PC-3 (cell line): ENCODE results near the gene PRKCE. TPM values are rescaled to one million over a fixed set of nuclear protein-coding genes. Genes with fewer than 3 reads are reported as not detected.

Experiments
- ATAC-seq: fragments of 200-7000 bp; cut with Tn5 transposase; 2 replicates; pipeline ENCODE4 v1.9.1; 2020; ENCODE audit warnings: mild to moderate bottlenecking, moderate library complexity
- BruUV-seq: library from RNA; stranded (reverse); fragments of 400-500 nt; replicated peaks from 2 replicates; lab custom pipeline; 2021; lab: Mats Ljungman, UMichigan
- CTCF ChIA-PET: fragments of 300-600 bp; sonication (Branson Sonifier 250); formaldehyde crosslinking; loops from one replicate; lab custom pipeline; 2022; ENCODE audit warnings: antibody characterized with exemption; lab: Charles Lee
- POLR2A ChIA-PET: fragments of 300-600 bp; sonication (Branson Sonifier 250); formaldehyde crosslinking; loops from one replicate; lab custom pipeline; 2022; ENCODE audit warnings: antibody characterized with exemption; ENCODE audit not compliant: unreplicated experiment; lab: Charles Lee
- DNase-seq: peaks from one replicate; pipeline ENCODE4 v3.0.0-alpha.2; 2015
- H2AFZ ChIP-seq: fragments of 300-600 bp; sonication (generic); 2 replicates; pipeline ENCODE4 v1.6.0; 2016; ENCODE audit warnings: antibody characterized with exemption, low read length
- H3F3A ChIP-seq: fragments of 300-600 bp; sonication (generic); one replicate; pipeline ENCODE4 v1.6.0; 2017; ENCODE audit warnings: antibody characterized with exemption, low read length, control low read depth, mild to moderate bottlenecking; ENCODE audit not compliant: unreplicated experiment
- H3K27ac ChIP-seq: fragments of 300-600 bp; sonication (generic); 2 replicates; pipeline ENCODE4 v1.5.1; 2016; ENCODE audit warnings: mild to moderate bottlenecking, low read length
- H3K27me3 ChIP-seq: fragments of 300-600 bp; sonication (generic); 2 replicates; pipeline ENCODE4 v1.6.1; 2016; ENCODE audit warnings: low read length, mixed read lengths
- H3K36me3 ChIP-seq: fragments of 300-600 bp; sonication (generic); 2 replicates; pipeline ENCODE4 v1.6.1; 2016; ENCODE audit warnings: low read depth, mixed run types, low read length, mixed read lengths
- H3K4me1 ChIP-seq: fragments of 300-600 bp; sonication (generic); 2 replicates; pipeline ENCODE4 v1.5.1; 2016; ENCODE audit warnings: low read length; ENCODE audit not compliant: insufficient read depth
- H3K4me2 ChIP-seq: fragments of 300-600 bp; sonication (generic); 2 replicates; pipeline ENCODE4 v1.6.0; 2016; ENCODE audit warnings: low read length
- H3K4me3 ChIP-seq: fragments of 300-600 bp; sonication (generic); 2 replicates; pipeline ENCODE4 v1.5.1; 2016; ENCODE audit warnings: mild to moderate bottlenecking, low read length, mixed read lengths
- H3K79me2 ChIP-seq: fragments of 300-600 bp; sonication (generic); 2 replicates; pipeline ENCODE4 v1.6.1; 2017; ENCODE audit warnings: low read length, mixed read lengths
- H3K9ac ChIP-seq: fragments of 300-600 bp; sonication (generic); 2 replicates; pipeline ENCODE4 v1.6.0; 2016; ENCODE audit warnings: mild to moderate bottlenecking, low read length
- H3K9me2 ChIP-seq: fragments of 300-600 bp; sonication (generic); replicated peaks from 2 replicates; pipeline ENCODE4 v1.6.1; 2016; ENCODE audit warnings: mixed run types, low read length, mixed read lengths
- H3K9me3 ChIP-seq: fragments of 300-600 bp; sonication (generic); 2 replicates; pipeline ENCODE4 v1.6.1; 2016; ENCODE audit warnings: low read length, mixed read lengths
- H4K20me1 ChIP-seq: fragments of 300-600 bp; sonication (generic); 2 replicates; pipeline ENCODE4 v1.6.1; 2016; ENCODE audit warnings: low read length, mixed read lengths
- EZH2 ChIP-seq: fragments of 300-600 bp; sonication (generic); IDR thresholded peaks from one replicate; pipeline ENCODE4 v1.6.1; 2017; ENCODE audit warnings: antibody characterized with exemption, mild to moderate bottlenecking, low read length; ENCODE audit not compliant: unreplicated experiment
- EZH2phosphoT487 ChIP-seq: fragments of 300-600 bp; sonication (generic); IDR thresholded peaks from 2 replicates; pipeline ENCODE4 v1.6.1; 2018; ENCODE audit warnings: mild to moderate bottlenecking, antibody characterized with exemption, low read length, borderline replicate concordance
- intact Hi-C: fragments of 100-400 bp; cut with micrococcal nuclease; formaldehyde crosslinking; loops from 2 replicates; pipeline ENCODE4 v1.9.0; 2023
- total RNA-seq: library from RNA; depleted of rRNA; stranded (reverse); fragments of >200 nt; gene quantifications from 2 replicates; pipeline ENCODE4 v1.2.3, GENCODE V29; 2014
- TF ChIP-seq, protein P1 (sequence below): fragments of 300-600 bp; sonication (generic); conservative IDR thresholded peaks from 2 replicates; pipeline ENCODE4 v1.5.1; 2017; ENCODE audit warnings: antibody characterized with exemption, low read depth, mild to moderate bottlenecking, low read length

The PRKCE gene
- total RNA-seq, 1 experiment from 2014 or later, result 7.0 TPM

DNA sequence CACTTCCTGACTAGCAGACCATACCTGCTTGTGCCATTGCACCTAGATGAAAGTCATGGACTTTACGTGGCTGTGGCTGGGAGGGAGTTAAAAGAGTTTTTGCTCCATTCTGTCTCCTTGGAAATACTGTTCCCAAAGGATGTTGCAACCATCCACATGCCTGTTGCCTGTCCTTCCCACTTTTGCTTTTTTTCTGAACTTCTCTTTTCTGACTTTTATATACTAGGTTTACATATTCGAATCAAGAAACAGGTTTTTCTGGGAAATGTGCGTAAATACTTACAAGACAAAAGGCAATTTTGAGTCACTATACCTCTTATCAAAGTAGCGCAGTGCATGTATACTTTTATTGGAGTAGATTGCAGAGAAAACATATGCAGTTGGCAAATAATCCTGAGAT is 244.8 kb downstream of the PRKCE start:
- intact Hi-C loops, result no loop called here
- no peak overlapping the region for H2AFZ ChIP-seq
- BruUV-seq, result no TSS peak
- no peaks in the 10 kb centered on the region for H3K79me2 ChIP-seq
- TF ChIP-seq EZH2 (no peak), EZH2phosphoT487 (no peak)
- TF ChIP-seq, protein P1, sequence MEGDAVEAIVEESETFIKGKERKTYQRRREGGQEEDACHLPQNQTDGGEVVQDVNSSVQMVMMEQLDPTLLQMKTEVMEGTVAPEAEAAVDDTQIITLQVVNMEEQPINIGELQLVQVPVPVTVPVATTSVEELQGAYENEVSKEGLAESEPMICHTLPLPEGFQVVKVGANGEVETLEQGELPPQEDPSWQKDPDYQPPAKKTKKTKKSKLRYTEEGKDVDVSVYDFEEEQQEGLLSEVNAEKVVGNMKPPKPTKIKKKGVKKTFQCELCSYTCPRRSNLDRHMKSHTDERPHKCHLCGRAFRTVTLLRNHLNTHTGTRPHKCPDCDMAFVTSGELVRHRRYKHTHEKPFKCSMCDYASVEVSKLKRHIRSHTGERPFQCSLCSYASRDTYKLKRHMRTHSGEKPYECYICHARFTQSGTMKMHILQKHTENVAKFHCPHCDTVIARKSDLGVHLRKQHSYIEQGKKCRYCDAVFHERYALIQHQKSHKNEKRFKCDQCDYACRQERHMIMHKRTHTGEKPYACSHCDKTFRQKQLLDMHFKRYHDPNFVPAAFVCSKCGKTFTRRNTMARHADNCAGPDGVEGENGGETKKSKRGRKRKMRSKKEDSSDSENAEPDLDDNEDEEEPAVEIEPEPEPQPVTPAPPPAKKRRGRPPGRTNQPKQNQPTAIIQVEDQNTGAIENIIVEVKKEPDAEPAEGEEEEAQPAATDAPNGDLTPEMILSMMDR, result no peak
- no peaks in the 10 kb centered on the region for H3K27me3 ChIP-seq
- H3K9me3 ChIP-seq, result no peaks in the 10 kb centered on the region
- no peak for DNase-seq
- H3K4me2 ChIP-seq, result no peak overlapping the region
- H3K36me3 ChIP-seq, result no peaks in the 10 kb centered on the region
- no peaks in the 10 kb centered on the region for H3K9me2 ChIP-seq
- no peaks in the 10 kb centered on the region for H3F3A ChIP-seq
- POLR2A ChIA-PET, result no interaction called here
- H3K9ac ChIP-seq, result no peak overlapping the region
- H3K4me3 ChIP-seq, result no peak overlapping the region
- no peaks in the 10 kb centered on the region for H4K20me1 ChIP-seq
- H3K27ac ChIP-seq, result no peak overlapping the region
- CTCF ChIA-PET, result no interaction called here
- H3K4me1 ChIP-seq, result no peaks in the 10 kb centered on the region
- no peak for ATAC-seq

DNA sequence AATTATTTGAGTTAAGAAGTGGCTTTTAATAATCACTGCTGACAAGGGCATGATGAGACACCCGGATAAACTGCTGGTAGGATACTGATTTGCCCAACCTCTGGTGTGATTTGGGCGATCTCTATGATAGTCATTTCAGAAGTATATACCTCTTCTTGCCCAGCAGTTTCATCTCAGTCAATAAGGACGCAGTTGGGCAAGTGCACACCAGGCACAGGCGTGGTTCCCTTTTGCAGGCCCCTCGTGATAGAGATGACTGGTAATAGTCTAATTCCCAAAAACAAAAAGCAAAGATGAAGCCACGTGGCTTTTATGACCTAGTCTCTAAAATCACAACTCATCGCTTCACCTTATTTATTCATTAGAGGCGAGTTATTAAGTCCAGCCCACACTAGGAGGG is 246.4 kb downstream of the PRKCE start:
- H3K36me3 ChIP-seq, result no peaks in the 10 kb centered on the region
- intact Hi-C loops, result no loop called here
- H3K79me2 ChIP-seq, result no peaks in the 10 kb centered on the region
- no peaks in the 10 kb centered on the region for H3K9me2 ChIP-seq
- H3K27ac ChIP-seq, result no peak overlapping the region
- TF ChIP-seq, protein P1, result no peak
- TF ChIP-seq EZH2phosphoT487 (no peak), EZH2 (no peak)
- no peak overlapping the region for H3K9ac ChIP-seq
- no TSS peak for BruUV-seq
- no peak overlapping the region for H2AFZ ChIP-seq
- H3K4me1 ChIP-seq, result no peaks in the 10 kb centered on the region
- DNase-seq (no peak), ATAC-seq (no peak)
- POLR2A ChIA-PET, result no interaction called here
- CTCF ChIA-PET, result no interaction called here
- no peaks in the 10 kb centered on the region for H3F3A ChIP-seq
- H3K9me3 ChIP-seq, result no peaks in the 10 kb centered on the region
- H3K27me3 ChIP-seq, result no peaks in the 10 kb centered on the region
- no peak overlapping the region for H3K4me3 ChIP-seq
- H4K20me1 ChIP-seq, result no peaks in the 10 kb centered on the region
- H3K4me2 ChIP-seq, result no peak overlapping the region

DNA sequence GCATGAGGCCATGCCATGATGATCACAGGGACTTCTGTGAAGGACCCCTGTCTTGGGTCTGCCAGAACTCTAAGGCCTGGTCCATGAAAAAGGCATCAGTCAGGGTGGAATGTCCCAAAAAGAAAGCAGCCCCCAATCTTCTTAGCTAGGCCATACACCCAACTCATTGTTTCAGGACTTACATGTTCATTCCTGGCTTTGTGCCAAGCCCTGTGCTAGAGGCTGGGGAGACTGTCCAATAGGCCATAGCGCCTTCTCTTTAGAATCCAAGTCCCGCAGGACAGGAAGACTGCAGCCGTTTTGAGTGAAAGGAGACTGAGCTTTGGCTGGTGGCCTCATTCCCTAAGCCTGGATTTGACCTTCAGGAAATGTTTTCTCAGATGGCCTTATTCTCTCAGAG is 247.3 kb downstream of the PRKCE start:
- Histone ChIP-seq H3K27ac (no peak overlapping the region), H3K27me3 (no peaks in the 10 kb centered on the region), H3K9me3 (no peaks in the 10 kb centered on the region), H3F3A (no peaks in the 10 kb centered on the region), H3K9me2 (no peaks in the 10 kb centered on the region), H3K36me3 (no peaks in the 10 kb centered on the region), H2AFZ (no peak overlapping the region), H3K4me3 (no peak overlapping the region), H3K79me2 (no peaks in the 10 kb centered on the region), H3K4me2 (no peak overlapping the region), H3K4me1 (no peaks in the 10 kb centered on the region), H4K20me1 (no peaks in the 10 kb centered on the region), H3K9ac (no peak overlapping the region)
- ChIA-PET POLR2A (no interaction called here), CTCF (no interaction called here)
- TF ChIP-seq, protein P1, result no peak
- TF ChIP-seq EZH2phosphoT487 (no peak), EZH2 (no peak)
- no TSS peak for BruUV-seq
- no peak for ATAC-seq
- intact Hi-C loops, result no loop called here
- DNase-seq, result no peak
